Naive thymus-derived CD8-positive, alpha-beta T cell (primary cell): ENCODE data around the gene PRR4. TPM values are rescaled to one million over a fixed set of nuclear protein-coding genes. Genes with fewer than 3 reads are reported as not detected.

Experiments
- ATAC-seq, 2 donors: fragments of 150-1000 bp; cut with Tn5 transposase in 1 of 2; sonication (Bioruptor Pico), chemical (Tn5 transposase) in 1 of 2; 1 replicate in 1 of 2; 2 replicates in 1 of 2; pipeline ENCODE4 v1.10.0; 2021; ENCODE audit warnings: mild to moderate bottlenecking in 2 of 2, moderate library complexity in 2 of 2
- POLR2A ChIA-PET: fragments of 350-600 bp; sonication (Branson Sonifier 250); formaldehyde crosslinking; loops from one replicate; lab custom pipeline; 2021; ENCODE audit warnings: antibody characterized with exemption; lab: Charles Lee
- DNase-seq, 10 donors: peaks; one replicate each; pipeline versions ENCODE4 v3.0.0 to v3.0.0-alpha.2; 2020 to 2022
- H3K27ac Mint-ChIP-seq, 10 donors: one replicate each; pipeline ENCODE4 v1.8.0; 2020 to 2022; ENCODE audit warnings: mild to moderate bottlenecking in 10 of 10, mixed read lengths in 10 of 10, moderate library complexity in 4 of 10, inconsistent platforms in 1 of 10
- H3K27me3 Mint-ChIP-seq, 5 donors: one replicate each; pipeline ENCODE4 v1.8.0; 2021 to 2022; ENCODE audit warnings: mixed read lengths in 5 of 5
- H3K36me3 Mint-ChIP-seq, 3 donors: one replicate each; pipeline ENCODE4 v1.8.0; 2020 to 2022; ENCODE audit warnings: mixed read lengths in 3 of 3, mild to moderate bottlenecking in 2 of 3, inconsistent platforms in 1 of 3
- H3K4me1 Mint-ChIP-seq, 4 donors: one replicate each; pipeline ENCODE4 v1.8.0; 2021 to 2022; ENCODE audit warnings: mixed read lengths in 4 of 4
- H3K4me3 Mint-ChIP-seq, 10 donors: one replicate each; pipeline ENCODE4 v1.8.0; 2020 to 2022; ENCODE audit warnings: mild to moderate bottlenecking in 10 of 10, mixed read lengths in 10 of 10, moderate library complexity in 6 of 10, inconsistent platforms in 1 of 10
- H3K9me3 Mint-ChIP-seq, 9 donors: one replicate each; pipeline ENCODE4 v1.8.0; 2020 to 2022; ENCODE audit warnings: mixed read lengths in 9 of 9, mild to moderate bottlenecking in 3 of 9, inconsistent platforms in 1 of 9, moderate library complexity in 1 of 9
- polyA plus RNA-seq, 3 donors: library from polyadenylated mRNA; unstranded; fragments of 300-500 nt; fragmentation: Illumina TruSeq; gene quantifications; one replicate each; pipeline ENCODE4 v1.2.3, GENCODE V29; 2021
- total RNA-seq, 8 experiments: library from RNA in 2 of 8; stranded (reverse) in 2 of 8; gene quantifications; one replicate each; pipeline ENCODE4 v1.2.3 and lab custom pipeline; 2021 to 2026

The PRR4 gene
- total and polyA plus RNA-seq, 5 experiments from 2014 or later: 0.87 to 5.7 (median 2.1) TPM; not detected in 1

- H3K4me1 Mint-ChIP-seq: peaks cover 23 to 40% (median 36%) of the 10 kb centered on the region in 4 donors
- ATAC-seq: no peak
- no peak for DNase-seq
- no peak overlapping the region for H3K4me3 Mint-ChIP-seq
- peaks cover 0 to 3% (median 0%) of the 10 kb centered on the region in 9 donors for H3K9me3 Mint-ChIP-seq
- POLR2A ChIA-PET: no interaction called here
- H3K36me3 Mint-ChIP-seq: peaks cover 22 to 74% (median 39%) of the 10 kb centered on the region in 3 donors
- peak overlapping the region in 1 of 10 donors; percentile 26 for H3K27ac Mint-ChIP-seq
- no peaks in the 10 kb centered on the region for H3K27me3 Mint-ChIP-seq
Measured at GRCh38 chr12:10847744-10848143, 1.5 kb downstream of the PRR4 start.

- Mint-ChIP-seq H3K9me3 (peaks cover 0 to 7% (median 0%) of the 10 kb centered on the region in 9 donors), H3K27me3 (no peaks in the 10 kb centered on the region), H3K4me3 (no peak overlapping the region), H3K27ac (no peak overlapping the region), H3K36me3 (peaks cover 12 to 59% (median 26%) of the 10 kb centered on the region in 3 donors), H3K4me1 (no peaks in the 10 kb centered on the region)
- DNase-seq (no peak), ATAC-seq (no peak)
- POLR2A ChIA-PET: no interaction called here
Measured at GRCh38 chr12:10842862-10843261, 6.4 kb downstream of the PRR4 start.

- H3K4me3 Mint-ChIP-seq: no peak overlapping the region
- peaks cover 0 to 12% (median 4%) of the 10 kb centered on the region in 9 donors for H3K9me3 Mint-ChIP-seq
- DNase-seq (no peak), ATAC-seq (no peak)
- POLR2A ChIA-PET: no interaction called here
- H3K27me3 Mint-ChIP-seq: no peaks in the 10 kb centered on the region
- H3K4me1 Mint-ChIP-seq: no peaks in the 10 kb centered on the region
- no peak overlapping the region for H3K27ac Mint-ChIP-seq
- peaks cover 0 to 32% (median 2%) of the 10 kb centered on the region in 3 donors for H3K36me3 Mint-ChIP-seq
Measured at GRCh38 chr12:10838461-10838860, 10.8 kb downstream of the PRR4 start.

GRCh38 chr12:10829994-10830393 lies 19.3 kb downstream of the PRR4 start:
- no peaks in the 10 kb centered on the region for H3K4me1 Mint-ChIP-seq
- POLR2A ChIA-PET: no interaction called here
- H3K27me3 Mint-ChIP-seq: no peaks in the 10 kb centered on the region
- peaks cover 0 to 2% (median 0%) of the 10 kb centered on the region in 9 donors for H3K9me3 Mint-ChIP-seq
- H3K27ac Mint-ChIP-seq: no peak overlapping the region
- no peak overlapping the region for H3K4me3 Mint-ChIP-seq
- DNase-seq (no peak), ATAC-seq (no peak)
- H3K36me3 Mint-ChIP-seq: peaks cover 0 to 2% (median 0%) of the 10 kb centered on the region in 3 donors

- DNase-seq: no peak
- Mint-ChIP-seq H3K27me3 (no peaks in the 10 kb centered on the region), H3K4me1 (no peaks in the 10 kb centered on the region), H3K27ac (no peak within 1 kb of the TSS), H3K4me3 (no peak within 1 kb of the TSS), H3K36me3 (peaks cover 0 to 2% (median 0%) of the 10 kb centered on the region in 3 donors), H3K9me3 (peaks cover 0 to 2% (median 0%) of the 10 kb centered on the region in 9 donors)
- ATAC-seq: no peak
- POLR2A ChIA-PET: no interaction called here
Measured at GRCh38 chr12:10826258-10826657, 23.0 kb downstream of the PRR4 start, which contains the start of gene TAS2R10. Gene TAS2R10 (minus strand): TSS chr12:10826358. CDS start chr12:10826269, 89 bp downstream.

GRCh38 chr12:10824957-10825356 lies 24.3 kb downstream of the PRR4 start:
- DNase-seq (no peak), ATAC-seq (no peak)
- Mint-ChIP-seq H3K27ac (no peak overlapping the region), H3K9me3 (no peaks in the 10 kb centered on the region), H3K36me3 (peaks cover 0 to 2% (median 0%) of the 10 kb centered on the region in 3 donors), H3K4me1 (no peaks in the 10 kb centered on the region), H3K27me3 (no peaks in the 10 kb centered on the region), H3K4me3 (no peak overlapping the region)
- POLR2A ChIA-PET: no interaction called here

GRCh38 chr12:10811883-10812536 lies 37.3 kb downstream of the PRR4 start:
- no peak for ATAC-seq
- no peak overlapping the region for H3K27ac Mint-ChIP-seq
- H3K4me1 Mint-ChIP-seq: no peaks in the 10 kb centered on the region
- peaks cover 0 to 2% (median 0%) of the 10 kb centered on the region in 9 donors for H3K9me3 Mint-ChIP-seq
- no peak overlapping the region for H3K4me3 Mint-ChIP-seq
- DNase-seq: no peak
- peaks cover 11 to 28% (median 14%) of the 10 kb centered on the region in 5 donors for H3K27me3 Mint-ChIP-seq
- H3K36me3 Mint-ChIP-seq: peaks cover 0 to 2% (median 0%) of the 10 kb centered on the region in 3 donors
- POLR2A ChIA-PET: no interaction called here

- Mint-ChIP-seq H3K9me3 (peaks cover 0 to 2% (median 0%) of the 10 kb centered on the region in 9 donors), H3K4me3 (no peak within 1 kb of the TSS), H3K27me3 (peaks cover 15 to 41% (median 21%) of the 10 kb centered on the region in 5 donors), H3K4me1 (no peaks in the 10 kb centered on the region), H3K36me3 (peaks cover 0 to 2% (median 0%) of the 10 kb centered on the region in 3 donors), H3K27ac (no peak within 1 kb of the TSS)
- POLR2A ChIA-PET: no interaction called here
- no peak for ATAC-seq
- DNase-seq: no peak
Measured at GRCh38 chr12:10810068-10810467, 39.2 kb downstream of the PRR4 start, which contains the start of gene TAS2R9. Gene TAS2R9 (minus strand): TSS chr12:10810168. CDS start chr12:10810075, 93 bp downstream.

- Mint-ChIP-seq H3K36me3 (no peaks in the 10 kb centered on the region), H3K27me3 (peaks cover 20 to 49% (median 30%) of the 10 kb centered on the region in 5 donors), H3K9me3 (peaks cover 0 to 2% (median 0%) of the 10 kb centered on the region in 9 donors), H3K27ac (no peak within 1 kb of the TSS), H3K4me3 (no peak within 1 kb of the TSS), H3K4me1 (no peaks in the 10 kb centered on the region)
- DNase-seq (no peak), ATAC-seq (no peak)
- POLR2A ChIA-PET: no interaction called here
Measured at GRCh38 chr12:10807186-10807585, 42.1 kb downstream of the PRR4 start, which contains the start of gene TAS2R8. Gene TAS2R8 (minus strand): TSS chr12:10807286. CDS start chr12:10806980, 306 bp downstream.

- no peak for ATAC-seq
- POLR2A ChIA-PET: no interaction called here
- Mint-ChIP-seq H3K27me3 (peaks cover 14 to 56% (median 36%) of the 10 kb centered on the region in 5 donors), H3K4me3 (no peak within 1 kb of the TSS), H3K27ac (no peak within 1 kb of the TSS), H3K4me1 (no peaks in the 10 kb centered on the region), H3K36me3 (no peaks in the 10 kb centered on the region), H3K9me3 (no peaks in the 10 kb centered on the region)
- DNase-seq: no peak
Measured at GRCh38 chr12:10802587-10802986, 46.7 kb downstream of the PRR4 start, which contains the start of gene TAS2R7. Gene TAS2R7 (minus strand): TSS chr12:10802627. CDS start chr12:10802570, 57 bp downstream.

- H3K4me1 Mint-ChIP-seq: no peaks in the 10 kb centered on the region
- ATAC-seq (no peak), DNase-seq (no peak)
- no peak overlapping the region for H3K27ac Mint-ChIP-seq
- no peak overlapping the region for H3K4me3 Mint-ChIP-seq
- H3K36me3 Mint-ChIP-seq: no peaks in the 10 kb centered on the region
- POLR2A ChIA-PET: no interaction called here
- peaks cover 0 to 1% (median 0%) of the 10 kb centered on the region in 9 donors for H3K9me3 Mint-ChIP-seq
- H3K27me3 Mint-ChIP-seq: peaks cover 14 to 64% (median 40%) of the 10 kb centered on the region in 5 donors
Measured at GRCh38 chr12:10801741-10802140, 47.5 kb downstream of the PRR4 start.
